ENCODE results near the gene FAM200C. TPM values are rescaled to one million over a fixed set of nuclear protein-coding genes. Genes with fewer than 3 reads are reported as not detected.

The FAM200C gene
- total RNA-seq, 1 experiment from 2014 or later, result 10.5 TPM

- no TSS peak for BruUV-seq (replicated peaks)
- H3K79me2 ChIP-seq (ENCODE audit: low read depth), result no peaks in the 10 kb centered on the region
- no peaks in the 10 kb centered on the region for H3K36me3 ChIP-seq (ENCODE audit: low read depth)
- peaks cover under 1% of the 10 kb centered on the region; the same call in 1 of the 2 replicates for H3F3A ChIP-seq (ENCODE audit: insufficient read depth, low read depth)
- POLR2A ChIA-PET (ENCODE audit: unreplicated experiment), result interaction anchor here (0.6 kb wide), 1 partner anchor 61 kb away, joined by 3 read pairs; no protein-coding TSS in a partner anchor
- DNase-seq, result no peak
- CTCF ChIA-PET, result no interaction called here
- H3K4me3 ChIP-seq, result no peak overlapping the region
- intact Hi-C loops (cut with micrococcal nuclease; ENCODE audit: unreplicated experiment), result no loop called here
- H3K9me2 ChIP-seq (ENCODE audit: insufficient read depth), result no peaks in the 10 kb centered on the region
- no peaks in the 10 kb centered on the region for H3K4me1 ChIP-seq (replicated peaks; ENCODE audit: insufficient read depth)
- no peak overlapping the region for H3K27ac ChIP-seq
- H3K27me3 ChIP-seq (ENCODE audit: insufficient read depth, low read depth), result no peaks in the 10 kb centered on the region
- no peaks in the 10 kb centered on the region for H3K9me3 ChIP-seq (ENCODE audit: insufficient read depth, low read depth)
- H3K4me2 ChIP-seq, result no peak overlapping the region
- no peak overlapping the region for H2AFZ ChIP-seq
- no peaks in the 10 kb centered on the region for H4K20me1 ChIP-seq (ENCODE audit: insufficient read depth)
- TF ChIP-seq CTCF (conservative IDR thresholded peaks at IDR 0.05) (no peak), EZH2 (IDR thresholded peaks at IDR 0.05; ENCODE audit: low read depth) (no peak)
These were observed 51.8 kb downstream of the FAM200C start for GRCh38 chr5:160348080-160348479.

GRCh38 chr5:160347448-160347847, 52.4 kb downstream of the FAM200C start:
- peaks cover 6% of the 10 kb centered on the region; the same call in 1 of the 2 replicates for H3F3A ChIP-seq (ENCODE audit: insufficient read depth, low read depth)
- H2AFZ ChIP-seq, result no peak overlapping the region
- H3K9me3 ChIP-seq (ENCODE audit: insufficient read depth, low read depth), result no peaks in the 10 kb centered on the region
- H3K9me2 ChIP-seq (ENCODE audit: insufficient read depth), result no peaks in the 10 kb centered on the region
- no peaks in the 10 kb centered on the region for H3K79me2 ChIP-seq (ENCODE audit: low read depth)
- H3K4me1 ChIP-seq (replicated peaks; ENCODE audit: insufficient read depth), result no peaks in the 10 kb centered on the region
- intact Hi-C loops (cut with micrococcal nuclease; ENCODE audit: unreplicated experiment), result no loop called here
- H3K27ac ChIP-seq, result no peak overlapping the region
- no peak overlapping the region for H3K4me3 ChIP-seq
- H3K27me3 ChIP-seq (ENCODE audit: insufficient read depth, low read depth), result no peaks in the 10 kb centered on the region
- DNase-seq, result no peak
- TF ChIP-seq CTCF (conservative IDR thresholded peaks at IDR 0.05) (no peak), EZH2 (IDR thresholded peaks at IDR 0.05; ENCODE audit: low read depth) (no peak)
- H3K36me3 ChIP-seq (ENCODE audit: low read depth), result no peaks in the 10 kb centered on the region
- no TSS peak for BruUV-seq (replicated peaks)
- ChIA-PET CTCF (interaction anchor here (0.6 kb wide), 1 partner anchor 104 kb away, joined by 5 read pairs; no protein-coding TSS in a partner anchor), POLR2A (ENCODE audit: unreplicated experiment) (no interaction called here)
- H4K20me1 ChIP-seq (ENCODE audit: insufficient read depth), result no peaks in the 10 kb centered on the region
- no peak overlapping the region for H3K4me2 ChIP-seq

Other genes starting within 250 kb of the FAM200C start
- 1.7 and 5.7 TPM in 2 replicates for gene FABP6, start 170.5 kb downstream of the FAM200C start, total RNA-seq (2021)
- 33.9 and 34.7 TPM in 2 replicates for gene CCNJL, start 87.5 kb downstream of the FAM200C start, total RNA-seq (2021)
- gene C1QTNF2, start 29.4 kb downstream of the FAM200C start, total RNA-seq (2021), result 0.15 and 0.20 TPM in 2 replicates
- 53.6 and 75.3 TPM in 2 replicates for gene SLU7, start 19.0 kb upstream of the FAM200C start, total RNA-seq (2021)
- gene PTTG1, start 21.8 kb upstream of the FAM200C start, total RNA-seq (2021), result 262 and 272 TPM in 2 replicates

Data from PC-9 (cell line).